ENCODE results near the gene HBZ. TPM values are rescaled to one million over a fixed set of nuclear protein-coding genes. Genes with fewer than 3 reads are reported as not detected.
A peak's percentile ranks its signal among the peaks of the same experiment; 100 is the strongest.

The HBZ gene
- total RNA-seq, 2 experiments from 2014 or later: not detected

- ChIA-PET CTCF (ENCODE audit: unreplicated experiment) (no interaction called here), POLR2A (interaction anchor here (0.9 kb wide), 1 partner anchor 19 kb away, joined by 4 read pairs; no protein-coding TSS in a partner anchor)
- H4K20me1 ChIP-seq (ENCODE audit: insufficient read depth, low read length): no peaks in the 10 kb centered on the region
- no peak for TF ChIP-seq EZH2phosphoT487 (IDR thresholded peaks at IDR 0.05; ENCODE audit: borderline replicate concordance, low read depth, low read length)
- TF ChIP-seq CTCF (conservative IDR thresholded peaks at IDR 0.05; ENCODE audit: low read length): peak; percentile 73
- H3K27ac ChIP-seq (ENCODE audit: low read depth, low read length, poor library complexity, severe bottlenecking): no peak overlapping the region
- H3K79me2 ChIP-seq (ENCODE audit: insufficient read depth, low read depth, low read length): no peaks in the 10 kb centered on the region
- peaks cover 83% of the 10 kb centered on the region for H3K36me3 ChIP-seq (ENCODE audit: insufficient read depth, low read length)
- intact Hi-C loops (cut with micrococcal nuclease; ENCODE audit: unreplicated experiment): loop anchor here (2.0 kb wide), 1 partner anchor 82 kb away; no protein-coding TSS in a partner anchor
- BruUV-seq (replicated peaks): no TSS peak
- H3K4me2 ChIP-seq (ENCODE audit: low read length): no peak overlapping the region
- DNase-seq (ENCODE audit: low spot score): peak; percentile 61
- H3K9me3 ChIP-seq (ENCODE audit: low read length): no peaks in the 10 kb centered on the region
- H2AFZ ChIP-seq (ENCODE audit: low read length): no peak overlapping the region
- H3K4me1 ChIP-seq (ENCODE audit: insufficient read depth, low read length, poor library complexity, severe bottlenecking): no peaks in the 10 kb centered on the region
- H3K4me3 ChIP-seq (ENCODE audit: low read depth, low read length, poor library complexity, severe bottlenecking): no peak overlapping the region
- H3K9me2 ChIP-seq (ENCODE audit: insufficient read depth, low read length): no peaks in the 10 kb centered on the region
Observed at GRCh38 chr16:188674-189073, 36.2 kb downstream of the HBZ start.

DNA sequence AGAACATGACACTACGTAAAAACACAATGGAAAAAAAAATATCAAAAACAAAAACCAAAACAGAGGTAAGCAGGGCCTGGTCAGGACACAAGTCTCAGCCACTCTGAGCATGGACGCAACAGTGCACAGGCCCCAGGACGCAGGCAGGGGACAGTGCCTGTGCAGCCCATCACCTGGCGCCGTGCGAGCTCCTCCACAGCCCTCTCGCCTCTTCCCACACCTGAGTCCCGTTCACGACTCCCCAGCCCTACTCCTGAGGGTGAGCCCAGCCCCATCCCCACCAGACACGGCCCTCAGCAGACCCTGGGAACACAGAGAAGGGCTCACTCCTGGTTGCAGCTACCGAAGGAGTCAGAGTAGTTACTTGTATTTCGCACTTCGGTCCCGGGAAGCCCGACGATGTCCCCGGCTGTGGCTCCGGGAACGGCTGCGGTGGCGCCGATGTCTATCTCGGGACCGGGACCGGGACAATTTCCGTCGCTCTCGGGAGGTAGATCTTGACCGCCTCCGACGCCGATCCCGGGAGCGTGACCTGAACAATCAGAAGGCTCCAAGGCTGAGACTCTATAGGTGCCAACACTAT, 37.3 kb downstream of the HBZ start:
- no peak overlapping the region for H3K27ac ChIP-seq (ENCODE audit: low read depth, low read length, poor library complexity, severe bottlenecking)
- ChIA-PET CTCF (ENCODE audit: unreplicated experiment) (no interaction called here), POLR2A (no interaction called here)
- no peaks in the 10 kb centered on the region for H3K79me2 ChIP-seq (ENCODE audit: insufficient read depth, low read depth, low read length)
- no peak for TF ChIP-seq CTCF (conservative IDR thresholded peaks at IDR 0.05; ENCODE audit: low read length)
- no peak overlapping the region for H2AFZ ChIP-seq (ENCODE audit: low read length)
- no peaks in the 10 kb centered on the region for H3K9me2 ChIP-seq (ENCODE audit: insufficient read depth, low read length)
- peaks cover 88% of the 10 kb centered on the region for H3K36me3 ChIP-seq (ENCODE audit: insufficient read depth, low read length)
- BruUV-seq (replicated peaks): TSS peak; percentile 44
- no peak for DNase-seq (ENCODE audit: low spot score)
- no peak overlapping the region for H3K4me2 ChIP-seq (ENCODE audit: low read length)
- H3K9me3 ChIP-seq (ENCODE audit: low read length): no peaks in the 10 kb centered on the region
- no peak overlapping the region for H3K4me3 ChIP-seq (ENCODE audit: low read depth, low read length, poor library complexity, severe bottlenecking)
- no peaks in the 10 kb centered on the region for H3K4me1 ChIP-seq (ENCODE audit: insufficient read depth, low read length, poor library complexity, severe bottlenecking)
- H4K20me1 ChIP-seq (ENCODE audit: insufficient read depth, low read length): no peaks in the 10 kb centered on the region
- intact Hi-C loops (cut with micrococcal nuclease; ENCODE audit: unreplicated experiment): loop anchor here (2.0 kb wide), 1 partner anchor 83 kb away; no protein-coding TSS in a partner anchor

GRCh38 chr16:191831-192230, 39.4 kb downstream of the HBZ start:
- H4K20me1 ChIP-seq (ENCODE audit: insufficient read depth, low read length): no peaks in the 10 kb centered on the region
- no peak for DNase-seq (ENCODE audit: low spot score)
- no peak overlapping the region for H2AFZ ChIP-seq (ENCODE audit: low read length)
- H3K4me3 ChIP-seq (ENCODE audit: low read depth, low read length, poor library complexity, severe bottlenecking): no peak overlapping the region
- H3K27ac ChIP-seq (ENCODE audit: low read depth, low read length, poor library complexity, severe bottlenecking): no peak overlapping the region
- H3K9me2 ChIP-seq (ENCODE audit: insufficient read depth, low read length): no peaks in the 10 kb centered on the region
- BruUV-seq (replicated peaks): no TSS peak
- peaks cover 99% of the 10 kb centered on the region for H3K36me3 ChIP-seq (ENCODE audit: insufficient read depth, low read length)
- POLR2A ChIA-PET: no interaction called here
- no peaks in the 10 kb centered on the region for H3K4me1 ChIP-seq (ENCODE audit: insufficient read depth, low read length, poor library complexity, severe bottlenecking)
- H3K79me2 ChIP-seq (ENCODE audit: insufficient read depth, low read depth, low read length): no peaks in the 10 kb centered on the region
- intact Hi-C loops (cut with micrococcal nuclease; ENCODE audit: unreplicated experiment): no loop called here
- CTCF ChIA-PET (ENCODE audit: unreplicated experiment): no interaction called here
- TF ChIP-seq EZH2phosphoT487 (IDR thresholded peaks at IDR 0.05; ENCODE audit: borderline replicate concordance, low read depth, low read length) (no peak), CTCF (conservative IDR thresholded peaks at IDR 0.05; ENCODE audit: low read length) (no peak)
- H3K4me2 ChIP-seq (ENCODE audit: low read length): no peak overlapping the region
- H3K9me3 ChIP-seq (ENCODE audit: low read length): no peaks in the 10 kb centered on the region

Data from OCI-LY7 (cell line).